SU-DHL-6 (cell line): ENCODE results near the gene NOP10.

Experiments
- EZH2phosphoT487 ChIP-seq: fragments of 200-600 bp; sonication (generic), shearing (Covaris generic); conservative IDR thresholded peaks from 2 replicates; pipeline ENCODE4 v1.6.1; 2018; ENCODE audit warnings: mild to moderate bottlenecking, antibody characterized with exemption, low read length, moderate library complexity, mixed read lengths
- TF ChIP-seq, protein P1 (sequence below): fragments of 200-600 bp; sonication (generic); IDR thresholded peaks from one replicate; pipeline ENCODE4 v1.5.1; 2017; ENCODE audit warnings: antibody characterized with exemption, mild to moderate bottlenecking, low read length, moderate library complexity; ENCODE audit not compliant: insufficient read depth, poor library complexity, severe bottlenecking

DNA sequence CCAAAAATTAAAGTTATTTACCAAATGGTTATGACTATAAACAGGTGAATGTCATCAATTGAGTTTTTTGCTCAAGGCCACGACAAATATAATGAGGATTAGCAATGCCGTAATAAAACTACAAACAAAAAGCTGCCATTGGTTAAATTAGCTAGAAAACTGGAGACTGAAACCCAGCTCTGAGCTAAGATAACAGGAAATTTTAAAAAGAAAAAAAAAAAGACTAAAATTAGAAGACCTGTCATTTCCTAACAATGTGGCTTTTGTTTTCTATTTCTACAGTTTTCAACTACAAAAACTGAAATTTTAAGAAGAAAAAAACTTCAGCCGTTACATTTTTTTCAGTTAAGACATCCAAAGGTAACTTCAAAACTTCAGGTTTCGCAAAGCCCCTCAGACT lies 15.0 kb downstream of the NOP10 start:
- TF ChIP-seq, protein P1, sequence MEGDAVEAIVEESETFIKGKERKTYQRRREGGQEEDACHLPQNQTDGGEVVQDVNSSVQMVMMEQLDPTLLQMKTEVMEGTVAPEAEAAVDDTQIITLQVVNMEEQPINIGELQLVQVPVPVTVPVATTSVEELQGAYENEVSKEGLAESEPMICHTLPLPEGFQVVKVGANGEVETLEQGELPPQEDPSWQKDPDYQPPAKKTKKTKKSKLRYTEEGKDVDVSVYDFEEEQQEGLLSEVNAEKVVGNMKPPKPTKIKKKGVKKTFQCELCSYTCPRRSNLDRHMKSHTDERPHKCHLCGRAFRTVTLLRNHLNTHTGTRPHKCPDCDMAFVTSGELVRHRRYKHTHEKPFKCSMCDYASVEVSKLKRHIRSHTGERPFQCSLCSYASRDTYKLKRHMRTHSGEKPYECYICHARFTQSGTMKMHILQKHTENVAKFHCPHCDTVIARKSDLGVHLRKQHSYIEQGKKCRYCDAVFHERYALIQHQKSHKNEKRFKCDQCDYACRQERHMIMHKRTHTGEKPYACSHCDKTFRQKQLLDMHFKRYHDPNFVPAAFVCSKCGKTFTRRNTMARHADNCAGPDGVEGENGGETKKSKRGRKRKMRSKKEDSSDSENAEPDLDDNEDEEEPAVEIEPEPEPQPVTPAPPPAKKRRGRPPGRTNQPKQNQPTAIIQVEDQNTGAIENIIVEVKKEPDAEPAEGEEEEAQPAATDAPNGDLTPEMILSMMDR: no peak
- TF ChIP-seq EZH2phosphoT487: no peak
